ENCODE data around the gene COL26A1. TPM values are rescaled to one million over a fixed set of nuclear protein-coding genes. Genes with fewer than 3 reads are reported as not detected.

Gene COL26A1
- total RNA-seq, 1 experiment from 2014 or later, result 42.6 TPM

GRCh38 chr7:101501351-101501750, 138.7 kb downstream of the COL26A1 start:
- Histone ChIP-seq H2AFZ (ENCODE audit: low read length) (no peak overlapping the region), H2BK20ac (ENCODE audit: low read depth, low read length, poor library complexity, severe bottlenecking) (no peak overlapping the region), H3T11ph (ENCODE audit: low read length) (no peak overlapping the region), H3K4me2 (ENCODE audit: insufficient read depth, insufficient read length, low read length) (no peak overlapping the region), H3K79me2 (ENCODE audit: insufficient read depth, low read length) (no peaks in the 10 kb centered on the region; the same call in 1 of the 2 replicates), H2BK15ac (ENCODE audit: low read depth, low read length) (no peak overlapping the region), H2BK12ac (ENCODE audit: insufficient read length, low read depth, low read length) (no peak overlapping the region), H3K27ac (ENCODE audit: insufficient read length, low read depth, low read length) (no peak overlapping the region), H3K14ac (ENCODE audit: insufficient read depth, low read length) (no peak overlapping the region; the same call in 1 of the 2 replicates), H4K91ac (ENCODE audit: insufficient read length, low read depth, low read length) (no peak overlapping the region), H3K18ac (ENCODE audit: insufficient read length, low read depth, low read length) (no peak overlapping the region), H3K23ac (ENCODE audit: insufficient read length, low read depth, low read length) (no peak overlapping the region), H3K4ac (ENCODE audit: low read depth, low read length) (no peak overlapping the region), H4K8ac (replicated peaks; ENCODE audit: insufficient read length, low read depth, low read length) (no peak overlapping the region), H3K56ac (ENCODE audit: insufficient read length, low read depth, low read length) (no peak overlapping the region), H3K4me1 (ENCODE audit: insufficient read depth, low read length) (peaks cover 3% of the 10 kb centered on the region; the same call in 1 of the 2 replicates), H2AK5ac (ENCODE audit: insufficient read length, low read length) (no peak overlapping the region), H3K79me1 (ENCODE audit: insufficient read depth, low read depth, low read length, poor library complexity, severe bottlenecking) (no peaks in the 10 kb centered on the region), H4K5ac (ENCODE audit: insufficient read length, low read depth, low read length) (no peak overlapping the region), H2BK5ac (ENCODE audit: insufficient read length, low read length) (no peak overlapping the region), H4K20me1 (ENCODE audit: control insufficient read depth, insufficient read depth, insufficient read length) (peaks cover 2% of the 10 kb centered on the region), H3K9me3 (ENCODE audit: control insufficient read depth, low read depth, low read length) (no peaks in the 10 kb centered on the region), H3K9ac (ENCODE audit: extremely low read depth, insufficient read length, low read length) (no peak overlapping the region), H3K27me3 (ENCODE audit: insufficient read depth, low read length) (no peaks in the 10 kb centered on the region), H3K23me2 (ENCODE audit: insufficient read length, low read depth, low read length, poor library complexity, severe bottlenecking) (no peaks in the 10 kb centered on the region), H2BK120ac (ENCODE audit: low read depth, low read length, poor library complexity, severe bottlenecking) (no peak overlapping the region)
- Mint-ChIP-seq H3K27ac (peak overlapping the region in 1 of 3 experiments; percentile 55; a peak in 2 of 7 replicates), H3K4me3 (no peak overlapping the region), H3K9me3 (no peaks in the 10 kb centered on the region; a peak in 1 of 5 replicates), H3K4me1 (peaks cover 27 to 33% of the 10 kb centered on the region in 2 experiments), H3K36me3 (ENCODE audit: insufficient read depth in 1 of 3, low read depth in 3 of 3) (peaks cover 0 to 4% (median 0%) of the 10 kb centered on the region in 3 experiments; a peak in 6 of 7 replicates), H3K27me3 (ENCODE audit: low read depth) (no peaks in the 10 kb centered on the region)
- no peak for DNase-seq
- TF ChIP-seq CTCF (conservative IDR thresholded peaks at IDR 0.05), result no peak
- no CpG with 5 or more reads among the region's 2 CpGs for WGBS (ENCODE audit: extremely low coverage, insufficient read length, low lambda C conversion rate)
